ENCODE results near the gene LAMB3.

LAMB3 gene

GRCh38 chr1:209630383-209631225 lies 21.6 kb downstream of the LAMB3 start:
- DNase-seq = no peak

- no peak for DNase-seq
These were observed 22.4 kb downstream of the LAMB3 start for GRCh38 chr1:209629621-209630382.

GRCh38 chr1:209628618-209629299 lies 23.5 kb downstream of the LAMB3 start:
- no peak for DNase-seq

- peak; percentile 78 to 89 for DNase-seq
These were observed 24.5 kb downstream of the LAMB3 start for GRCh38 chr1:209627732-209628196.

- peak; percentile 43 to 77 for DNase-seq
These were observed 25.0 kb downstream of the LAMB3 start for GRCh38 chr1:209627027-209627731.

GRCh38 chr1:209626346-209627026 lies 25.7 kb downstream of the LAMB3 start:
- DNase-seq = no peak

GRCh38 chr1:209625791-209626285 lies 26.4 kb downstream of the LAMB3 start:
- peak in 1 of 2 experiments; percentile 62 for DNase-seq

GRCh38 chr1:209624558-209625549 lies 27.4 kb downstream of the LAMB3 start:
- DNase-seq = no peak

- DNase-seq = peak; percentile 79 to 88
These were observed 29.1 kb downstream of the LAMB3 start for GRCh38 chr1:209622841-209623829.

- DNase-seq = no peak
These were observed 30.2 kb downstream of the LAMB3 start for GRCh38 chr1:209621741-209622655.

- DNase-seq = no peak
These were observed 30.9 kb downstream of the LAMB3 start for GRCh38 chr1:209621286-209621685.

- no peak for DNase-seq
These were observed 31.7 kb downstream of the LAMB3 start for GRCh38 chr1:209620487-209620884.

- DNase-seq = no peak
These were observed 32.3 kb downstream of the LAMB3 start for GRCh38 chr1:209619696-209620486.

GRCh38 chr1:209618756-209619420 lies 33.3 kb downstream of the LAMB3 start:
- no peak for DNase-seq

- DNase-seq = no peak
These were observed 33.9 kb downstream of the LAMB3 start for GRCh38 chr1:209618291-209618690.

- no peak for DNase-seq
These were observed 34.5 kb downstream of the LAMB3 start for GRCh38 chr1:209617755-209618154.
